ENCODE measurements around the gene SLC35E1. TPM values are rescaled to one million over a fixed set of nuclear protein-coding genes. Genes with fewer than 3 reads are reported as not detected.

Gene SLC35E1
- 68.1 to 70.0 TPM (median 69.2 TPM) in 3 replicates for total RNA-seq
- long read RNA-seq, full-length matches to known transcripts, result 84 of 106 reads
- long read RNA-seq, partial matches to known transcripts, result 3 of 106 reads
- long read RNA-seq, other reads (novel, unspliced or antisense), result 19 of 106 reads

- Mint-ChIP-seq H3K4me3 (ENCODE audit: unreplicated experiment) (peak within 1 kb of the TSS; percentile 96), H3K4me1 (ENCODE audit: low read depth) (peaks cover 61% of the 10 kb centered on the region), H3K9me3 (ENCODE audit: low read depth) (no peaks in the 10 kb centered on the region), H3K27ac (ENCODE audit: unreplicated experiment) (peak within 1 kb of the TSS; percentile 96), H3K36me3 (ENCODE audit: low read depth) (peaks cover 16% of the 10 kb centered on the region), H3K27me3 (ENCODE audit: low read depth) (no peaks in the 10 kb centered on the region)
- no peak for TF ChIP-seq CTCF (IDR thresholded peaks at IDR 0.05)
- peak; percentile 98 for DNase-seq (ENCODE audit: low spot score)
These were observed at the start of gene SLC35E1 for GRCh38 chr19:16572332-16573211. Gene SLC35E1 (minus strand): TSS chr19:16572415. CDS start chr19:16572364, 51 bp downstream.

GRCh38 chr19:16621165-16621800 is 49.1 kb upstream of the SLC35E1 start:
- no peak for DNase-seq (ENCODE audit: low spot score)
- H3K36me3 Mint-ChIP-seq (ENCODE audit: low read depth), result no peaks in the 10 kb centered on the region
- no peak overlapping the region for H3K4me3 Mint-ChIP-seq (ENCODE audit: unreplicated experiment)
- TF ChIP-seq CTCF (IDR thresholded peaks at IDR 0.05), result no peak
- H3K27me3 Mint-ChIP-seq (ENCODE audit: low read depth), result no peaks in the 10 kb centered on the region
- no peak overlapping the region for H3K27ac Mint-ChIP-seq (ENCODE audit: unreplicated experiment)
- H3K9me3 Mint-ChIP-seq (ENCODE audit: low read depth), result no peaks in the 10 kb centered on the region
- peaks cover 44% of the 10 kb centered on the region for H3K4me1 Mint-ChIP-seq (ENCODE audit: low read depth)

- no peaks in the 10 kb centered on the region for H3K27me3 Mint-ChIP-seq (ENCODE audit: low read depth)
- no peaks in the 10 kb centered on the region for H3K9me3 Mint-ChIP-seq (ENCODE audit: low read depth)
- no peak for DNase-seq (ENCODE audit: low spot score)
- no peak for TF ChIP-seq CTCF (IDR thresholded peaks at IDR 0.05)
- H3K36me3 Mint-ChIP-seq (ENCODE audit: low read depth), result no peaks in the 10 kb centered on the region
- H3K4me1 Mint-ChIP-seq (ENCODE audit: low read depth), result peaks cover 38% of the 10 kb centered on the region
- H3K27ac Mint-ChIP-seq (ENCODE audit: unreplicated experiment), result no peak overlapping the region
- H3K4me3 Mint-ChIP-seq (ENCODE audit: unreplicated experiment), result no peak overlapping the region
These were observed 48.4 kb upstream of the SLC35E1 start for GRCh38 chr19:16620584-16620983.

- no peak overlapping the region for H3K27ac Mint-ChIP-seq (ENCODE audit: unreplicated experiment)
- H3K9me3 Mint-ChIP-seq (ENCODE audit: low read depth), result no peaks in the 10 kb centered on the region
- no peak overlapping the region for H3K4me3 Mint-ChIP-seq (ENCODE audit: unreplicated experiment)
These were observed 47.8 kb upstream of the SLC35E1 start for GRCh38 chr19:16620018-16620417.

More at GRCh38 chr19:16620018-16620417, 47.8 kb upstream of the SLC35E1 start:
- no peak for DNase-seq (ENCODE audit: low spot score)
- Mint-ChIP-seq H3K27me3 (ENCODE audit: low read depth) (no peaks in the 10 kb centered on the region), H3K4me1 (ENCODE audit: low read depth) (peaks cover 34% of the 10 kb centered on the region), H3K36me3 (ENCODE audit: low read depth) (no peaks in the 10 kb centered on the region)
- no peak for TF ChIP-seq CTCF (IDR thresholded peaks at IDR 0.05)

Measured in chondrocyte (in vitro differentiated cells).